CD4-positive, CD25-positive, alpha-beta regulatory T cell (primary cell): ENCODE measurements around the gene CNOT4. TPM values are rescaled to one million over a fixed set of nuclear protein-coding genes. Genes with fewer than 3 reads are reported as not detected.
A peak's percentile ranks its signal among the peaks of the same experiment; 100 is the strongest.

ENCODE experiments used
- ATAC-seq, 2 donors: fragments of 150-1000 bp; cut with Tn5 transposase; one replicate each; pipeline ENCODE4 v1.10.0; 2021; ENCODE audit warnings: low read depth in 2 of 2, moderate number of reproducible peaks in 2 of 2, moderate library complexity in 1 of 2
- DNase-seq, 3 donors: peaks; one replicate each; pipeline versions ENCODE4 v3.0.0 to v3.0.0-alpha.2; 2012 to 2022; ENCODE audit warnings: mixed read lengths in 1 of 3
- H3K27ac ChIP-seq: one replicate; pipeline ENCODE4 v1.7.0; 2013; ENCODE audit warnings: mild to moderate bottlenecking, low read length; ENCODE audit not compliant: insufficient read depth, poor library complexity, severe bottlenecking
- H3K27me3 ChIP-seq: one replicate; pipeline ENCODE4 v1.7.0; 2013; ENCODE audit warnings: low read length; ENCODE audit not compliant: control insufficient read depth, insufficient read depth
- H3K36me3 ChIP-seq: one replicate; pipeline ENCODE4 v1.7.0; 2013; ENCODE audit warnings: mild to moderate bottlenecking, low read length, moderate library complexity; ENCODE audit not compliant: control insufficient read depth, insufficient read depth
- H3K4me1 ChIP-seq: 2 replicates; pipeline ENCODE4 v1.7.0; 2013; ENCODE audit warnings: mild to moderate bottlenecking, low read length; ENCODE audit not compliant: insufficient read depth, control insufficient read depth, poor library complexity, severe bottlenecking
- H3K4me3 ChIP-seq: one replicate; pipeline ENCODE4 v1.7.0; 2013; ENCODE audit warnings: low read depth, mild to moderate bottlenecking, low read length, moderate library complexity
- H3K9me3 ChIP-seq, 2 experiments: 1 replicate in 1 of 2; 2 replicates in 1 of 2; pipeline ENCODE4 v1.7.0; 2013; ENCODE audit warnings: low read length in 2 of 2, mild to moderate bottlenecking in 1 of 2, moderate library complexity in 1 of 2; ENCODE audit not compliant: control insufficient read depth in 2 of 2
- H3K27ac Mint-ChIP-seq, 3 donors: one replicate each; pipeline ENCODE4 v1.8.0; 2020 to 2022; ENCODE audit warnings: mild to moderate bottlenecking in 3 of 3, mixed read lengths in 3 of 3, moderate library complexity in 2 of 3
- H3K27me3 Mint-ChIP-seq: one replicate; pipeline ENCODE4 v1.8.0; 2022; ENCODE audit warnings: mild to moderate bottlenecking, mixed read lengths
- H3K36me3 Mint-ChIP-seq: one replicate; pipeline ENCODE4 v1.8.0; 2020; ENCODE audit warnings: mixed read lengths
- H3K4me1 Mint-ChIP-seq, 4 donors: one replicate each; pipeline ENCODE4 v1.8.0; 2020 to 2022; ENCODE audit warnings: mixed read lengths in 4 of 4, mild to moderate bottlenecking in 1 of 4
- H3K4me3 Mint-ChIP-seq, 4 donors: one replicate each; pipeline ENCODE4 v1.8.0; 2020 to 2022; ENCODE audit warnings: mild to moderate bottlenecking in 4 of 4, mixed read lengths in 4 of 4, moderate library complexity in 3 of 4
- H3K9me3 Mint-ChIP-seq, 7 donors: one replicate each; pipeline ENCODE4 v1.8.0; 2020 to 2022; ENCODE audit warnings: mixed read lengths in 7 of 7, mild to moderate bottlenecking in 3 of 7, moderate library complexity in 2 of 7
- polyA plus RNA-seq, 4 donors: library from polyadenylated mRNA; unstranded; fragments of 300-500 nt; fragmentation: Illumina TruSeq; gene quantifications; one replicate each; pipeline ENCODE4 v1.2.3, GENCODE V29; 2021
- total RNA-seq: library from RNA; stranded (reverse); gene quantifications from one replicate; pipeline ENCODE4 v1.2.3, GENCODE V29; 2022

The CNOT4 gene
- total and polyA plus RNA-seq, 5 donors from 2014 or later = 12.0 to 43.4 (median 13.2) TPM

DNA sequence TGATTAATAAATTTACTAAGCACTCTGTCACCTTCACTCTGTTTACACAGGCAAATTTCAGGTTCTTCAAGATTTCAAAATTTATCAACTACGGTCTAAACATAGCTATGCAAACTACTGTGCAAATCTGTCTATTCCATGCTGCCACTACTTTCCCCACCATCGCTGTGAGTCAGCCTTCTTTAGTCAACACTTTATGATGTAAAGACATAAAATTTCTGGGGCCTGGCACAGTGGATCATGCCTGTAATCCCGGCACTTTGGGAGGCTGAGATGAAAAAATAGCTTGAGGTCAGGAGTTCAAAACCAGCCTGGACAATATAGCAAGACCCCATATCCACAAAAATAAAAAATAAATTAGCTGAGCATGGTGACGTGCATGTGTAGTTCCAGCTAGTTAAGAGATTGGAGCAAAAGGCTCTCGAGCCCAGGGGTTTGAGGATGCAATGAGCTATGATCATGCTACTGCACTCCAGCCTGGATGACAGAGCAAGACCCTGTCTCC lies 42.6 kb downstream of the CNOT4 start:
- Mint-ChIP-seq H3K36me3 (peaks cover 12% of the 10 kb centered on the region), H3K4me1 (peaks cover 16 to 55% (median 34%) of the 10 kb centered on the region in 4 donors), H3K27me3 (no peaks in the 10 kb centered on the region), H3K9me3 (peaks cover 0 to 2% (median 0%) of the 10 kb centered on the region in 7 donors), H3K4me3 (no peak overlapping the region), H3K27ac (no peak overlapping the region)
- no peaks in the 10 kb centered on the region for H3K27me3 ChIP-seq
- no peak for DNase-seq
- no peak overlapping the region for H3K4me3 ChIP-seq
- no peak overlapping the region for H3K27ac ChIP-seq
- H3K9me3 ChIP-seq = no peaks in the 10 kb centered on the region
- no peaks in the 10 kb centered on the region for H3K36me3 ChIP-seq
- no peaks in the 10 kb centered on the region for H3K4me1 ChIP-seq
- no peak for ATAC-seq

DNA sequence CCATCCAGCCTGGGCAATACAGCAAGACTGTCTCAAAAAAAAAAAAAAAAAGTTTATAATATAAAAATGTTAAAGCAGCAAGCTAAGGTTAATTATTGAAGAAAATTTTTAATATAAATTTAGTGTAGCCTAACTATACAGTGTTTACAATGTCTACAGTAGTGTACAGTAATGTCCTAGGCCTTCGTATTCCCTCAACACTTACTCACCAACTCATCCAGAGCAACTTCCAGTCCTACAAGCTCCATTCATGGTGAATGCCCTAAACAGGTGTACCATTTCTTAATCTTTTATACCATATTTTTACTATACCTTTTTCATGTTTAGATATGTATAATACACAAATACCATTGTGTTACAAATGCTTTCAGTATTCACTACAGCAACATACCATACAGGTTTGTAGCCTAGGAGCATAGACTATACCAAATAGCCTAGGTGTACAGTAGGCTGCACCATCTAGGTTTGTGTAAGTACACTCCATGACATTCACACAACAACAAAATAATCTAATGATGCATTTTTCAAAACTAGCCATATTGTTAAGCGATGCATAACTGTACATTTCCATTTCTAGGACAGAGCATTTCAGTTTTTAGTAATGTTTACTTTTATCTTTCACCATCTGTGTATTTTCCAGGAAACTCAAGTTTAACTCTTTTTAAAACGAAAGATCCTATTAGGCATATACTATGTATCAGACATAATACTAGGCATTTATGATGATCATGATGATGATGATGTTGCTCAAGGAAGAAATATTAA lies 43.3 kb downstream of the CNOT4 start:
- H3K27me3 Mint-ChIP-seq = no peaks in the 10 kb centered on the region
- Histone ChIP-seq H3K9me3 (no peaks in the 10 kb centered on the region), H3K27me3 (no peaks in the 10 kb centered on the region), H3K36me3 (no peaks in the 10 kb centered on the region), H3K4me3 (no peak overlapping the region), H3K4me1 (no peaks in the 10 kb centered on the region), H3K27ac (no peak overlapping the region)
- peaks cover 20 to 57% (median 36%) of the 10 kb centered on the region in 4 donors for H3K4me1 Mint-ChIP-seq
- DNase-seq (peak in 1 of 3 donors; percentile 10), ATAC-seq (no peak)
- H3K9me3 Mint-ChIP-seq = peaks cover 0 to 2% (median 0%) of the 10 kb centered on the region in 7 donors
- H3K27ac Mint-ChIP-seq = no peak overlapping the region
- H3K4me3 Mint-ChIP-seq = no peak overlapping the region
- peaks cover 12% of the 10 kb centered on the region for H3K36me3 Mint-ChIP-seq

DNA sequence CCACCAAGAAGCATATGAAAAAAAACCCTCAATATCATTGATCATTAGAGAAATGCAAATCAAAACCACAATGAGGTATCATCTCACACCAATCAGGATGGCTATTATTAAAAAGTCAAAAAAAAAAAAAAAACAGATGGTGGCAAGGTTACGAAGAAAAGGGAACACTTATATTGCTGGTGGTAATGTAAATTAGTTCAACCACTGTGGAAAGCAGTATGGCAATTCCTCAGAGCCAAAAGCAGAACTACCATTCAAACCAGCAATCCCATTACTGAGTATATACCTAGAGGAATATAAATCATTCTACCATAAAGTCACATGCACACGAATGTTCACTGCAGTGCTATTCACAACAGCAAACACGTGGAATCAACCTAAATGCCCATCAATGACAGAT lies 46.0 kb downstream of the CNOT4 start:
- Mint-ChIP-seq H3K4me3 (peak overlapping the region in 1 of 4 donors; percentile 3), H3K9me3 (peaks cover 0 to 2% (median 0%) of the 10 kb centered on the region in 7 donors), H3K36me3 (peaks cover 12% of the 10 kb centered on the region), H3K4me1 (peaks cover 34 to 59% (median 47%) of the 10 kb centered on the region in 4 donors), H3K27ac (no peak overlapping the region), H3K27me3 (no peaks in the 10 kb centered on the region)
- Histone ChIP-seq H3K27me3 (no peaks in the 10 kb centered on the region), H3K27ac (no peak overlapping the region), H3K9me3 (no peaks in the 10 kb centered on the region), H3K36me3 (no peaks in the 10 kb centered on the region), H3K4me1 (no peaks in the 10 kb centered on the region), H3K4me3 (no peak overlapping the region)
- ATAC-seq (no peak), DNase-seq (no peak)

DNA sequence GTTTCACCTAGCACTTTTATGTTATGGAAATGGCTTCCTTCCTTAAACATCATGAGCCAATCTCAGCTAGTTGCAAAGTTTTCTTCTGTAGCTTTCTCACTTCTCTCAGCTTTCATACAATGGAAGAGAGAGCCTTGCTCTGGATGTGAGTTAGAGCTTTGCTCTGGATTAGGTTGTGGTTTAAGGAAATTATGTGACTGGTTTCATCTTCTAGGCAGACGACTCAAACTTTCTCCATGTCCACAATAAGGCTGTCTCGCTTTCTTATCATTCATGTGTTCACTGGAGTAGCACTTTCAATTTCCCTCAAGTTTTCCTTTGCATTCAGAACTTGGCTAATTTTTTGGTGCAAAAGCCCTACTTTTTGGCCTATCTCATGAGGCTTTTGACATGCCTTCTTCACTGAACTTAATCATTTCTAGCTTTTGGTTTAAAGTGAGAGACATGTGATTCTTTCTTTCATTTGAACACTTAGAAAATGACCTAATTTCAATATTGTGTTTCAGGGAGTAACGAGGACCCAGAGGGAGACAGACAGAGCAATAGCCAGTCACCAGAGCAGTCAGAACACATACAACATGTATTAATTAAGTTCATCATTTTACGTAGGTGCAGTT lies 49.8 kb downstream of the CNOT4 start:
- Histone ChIP-seq H3K4me3 (no peak overlapping the region), H3K27me3 (no peaks in the 10 kb centered on the region), H3K4me1 (no peaks in the 10 kb centered on the region), H3K9me3 (no peaks in the 10 kb centered on the region), H3K27ac (no peak overlapping the region), H3K36me3 (no peaks in the 10 kb centered on the region)
- peaks cover 49 to 72% (median 56%) of the 10 kb centered on the region in 4 donors for H3K4me1 Mint-ChIP-seq
- peaks cover 10% of the 10 kb centered on the region for H3K36me3 Mint-ChIP-seq
- H3K9me3 Mint-ChIP-seq = no peaks in the 10 kb centered on the region
- H3K27me3 Mint-ChIP-seq = no peaks in the 10 kb centered on the region
- peak overlapping the region in 1 of 3 donors; percentile 2 for H3K27ac Mint-ChIP-seq
- DNase-seq (no peak), ATAC-seq (no peak)
- no peak overlapping the region for H3K4me3 Mint-ChIP-seq

DNA sequence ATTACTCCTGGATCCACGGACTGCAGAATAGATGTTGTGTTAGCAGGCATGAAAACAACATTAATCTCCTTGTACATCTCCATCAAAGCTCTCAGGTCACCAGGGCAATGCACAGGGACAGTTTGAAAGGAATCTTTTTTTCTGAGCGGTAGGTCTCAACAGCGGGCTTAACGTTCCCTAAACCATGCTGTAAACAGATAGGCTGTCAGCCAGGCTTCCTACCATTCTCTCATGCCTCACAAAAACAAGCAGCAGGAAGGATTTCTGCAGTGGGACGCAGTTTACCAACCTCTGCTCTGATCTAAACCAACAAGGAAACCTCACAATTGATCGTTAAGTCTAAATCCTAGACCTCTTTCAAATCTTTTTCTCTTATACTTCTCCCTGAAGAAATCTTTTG lies 50.8 kb downstream of the CNOT4 start:
- DNase-seq = no peak
- Histone ChIP-seq H3K36me3 (no peaks in the 10 kb centered on the region), H3K9me3 (no peaks in the 10 kb centered on the region), H3K27me3 (no peaks in the 10 kb centered on the region), H3K4me1 (no peaks in the 10 kb centered on the region), H3K4me3 (no peak overlapping the region), H3K27ac (no peak overlapping the region)
- H3K4me3 Mint-ChIP-seq = no peak overlapping the region
- no peaks in the 10 kb centered on the region for H3K27me3 Mint-ChIP-seq
- no peak overlapping the region for H3K27ac Mint-ChIP-seq
- H3K36me3 Mint-ChIP-seq = peaks cover 5% of the 10 kb centered on the region
- H3K4me1 Mint-ChIP-seq = peaks cover 50 to 73% (median 58%) of the 10 kb centered on the region in 4 donors
- no peak for ATAC-seq
- no peaks in the 10 kb centered on the region for H3K9me3 Mint-ChIP-seq

DNA sequence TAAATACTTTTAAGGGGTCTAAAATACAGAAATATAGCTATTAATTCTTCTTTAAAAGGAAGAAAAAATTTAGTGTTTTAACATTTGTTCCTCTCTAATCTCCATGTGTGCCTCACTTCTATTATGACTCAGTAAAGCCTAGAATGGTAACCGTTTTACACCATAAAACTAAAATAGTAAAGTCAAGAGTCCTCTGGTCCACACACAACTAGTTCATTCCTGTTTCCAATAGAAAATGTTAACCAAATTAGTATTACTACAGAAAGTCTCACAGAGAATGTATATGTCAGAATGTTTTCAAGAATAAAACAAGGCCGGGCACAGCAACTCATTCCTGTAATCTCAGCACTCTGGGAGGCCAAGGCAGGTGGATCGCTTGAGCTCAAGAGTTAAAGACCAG lies 55.8 kb downstream of the CNOT4 start:
- no peak for ATAC-seq

DNA sequence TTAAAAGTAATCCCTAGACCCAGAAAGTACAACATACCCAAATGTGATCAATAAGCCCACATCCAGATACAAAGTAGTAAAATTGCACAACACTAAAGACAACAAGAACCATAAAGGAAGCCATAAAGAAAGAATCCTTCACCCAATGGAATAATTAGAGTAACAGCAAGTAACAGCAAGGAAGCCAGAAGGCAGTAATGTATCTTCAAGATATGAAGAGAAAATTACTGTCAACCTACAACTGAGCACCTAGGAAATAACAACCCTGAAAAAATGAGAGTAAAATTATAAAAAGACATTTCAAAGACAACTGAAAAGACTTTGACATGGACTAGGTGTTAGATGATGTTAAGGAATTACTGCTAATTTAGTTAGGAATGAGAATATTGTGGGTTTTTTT lies 60.5 kb downstream of the CNOT4 start:
- H3K4me1 Mint-ChIP-seq = peaks cover 32 to 60% (median 52%) of the 10 kb centered on the region in 4 donors
- Histone ChIP-seq H3K4me1 (no peaks in the 10 kb centered on the region), H3K36me3 (peaks cover 1% of the 10 kb centered on the region), H3K27ac (no peak overlapping the region), H3K9me3 (no peaks in the 10 kb centered on the region), H3K27me3 (no peaks in the 10 kb centered on the region), H3K4me3 (no peak overlapping the region)
- no peaks in the 10 kb centered on the region for H3K27me3 Mint-ChIP-seq
- no peak overlapping the region for H3K27ac Mint-ChIP-seq
- peaks cover 16% of the 10 kb centered on the region for H3K36me3 Mint-ChIP-seq
- DNase-seq (no peak), ATAC-seq (no peak)
- peak overlapping the region in 2 of 4 donors; percentile 28 to 61 for H3K4me3 Mint-ChIP-seq
- H3K9me3 Mint-ChIP-seq = no peaks in the 10 kb centered on the region

More for the DNA sequence above, 55.8 kb downstream of the CNOT4 start:
- no peak overlapping the region for H3K4me3 ChIP-seq
- DNase-seq = no peak
- Mint-ChIP-seq H3K36me3 (peaks cover 4% of the 10 kb centered on the region), H3K9me3 (no peaks in the 10 kb centered on the region), H3K4me1 (peaks cover 44 to 71% (median 59%) of the 10 kb centered on the region in 4 donors), H3K27ac (no peak overlapping the region), H3K4me3 (no peak overlapping the region), H3K27me3 (no peaks in the 10 kb centered on the region)
- no peak overlapping the region for H3K27ac ChIP-seq
- no peaks in the 10 kb centered on the region for H3K9me3 ChIP-seq
- no peaks in the 10 kb centered on the region for H3K4me1 ChIP-seq
- H3K27me3 ChIP-seq = no peaks in the 10 kb centered on the region
- no peaks in the 10 kb centered on the region for H3K36me3 ChIP-seq
